ENCODE results near the gene ARR3.

ARR3 gene

DNA sequence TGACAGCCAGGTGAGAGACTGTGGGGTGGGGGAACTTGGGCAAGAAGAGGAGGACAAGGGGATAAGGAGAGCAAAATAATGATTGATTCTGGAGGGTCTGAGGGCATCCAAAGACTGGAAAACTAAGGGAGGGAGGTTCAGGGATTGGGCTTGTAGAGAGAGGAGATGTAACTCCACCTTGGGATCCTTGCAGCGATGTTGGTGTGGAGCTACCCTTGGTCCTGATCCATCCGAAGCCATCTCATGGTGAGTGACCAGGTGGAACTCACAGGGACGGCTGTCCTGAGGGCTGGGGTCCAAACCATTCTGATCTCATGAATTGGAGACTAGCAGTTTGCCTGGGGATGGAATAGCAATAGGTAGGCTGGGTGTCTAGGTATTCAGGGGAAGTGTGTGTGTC lies 12.4 kb downstream of the ARR3 start:
- no peak overlapping the region for H3K27ac ChIP-seq
- TF ChIP-seq ZFX (IDR thresholded peaks at IDR 0.05), result no peak
- TF ChIP-seq, protein P1, sequence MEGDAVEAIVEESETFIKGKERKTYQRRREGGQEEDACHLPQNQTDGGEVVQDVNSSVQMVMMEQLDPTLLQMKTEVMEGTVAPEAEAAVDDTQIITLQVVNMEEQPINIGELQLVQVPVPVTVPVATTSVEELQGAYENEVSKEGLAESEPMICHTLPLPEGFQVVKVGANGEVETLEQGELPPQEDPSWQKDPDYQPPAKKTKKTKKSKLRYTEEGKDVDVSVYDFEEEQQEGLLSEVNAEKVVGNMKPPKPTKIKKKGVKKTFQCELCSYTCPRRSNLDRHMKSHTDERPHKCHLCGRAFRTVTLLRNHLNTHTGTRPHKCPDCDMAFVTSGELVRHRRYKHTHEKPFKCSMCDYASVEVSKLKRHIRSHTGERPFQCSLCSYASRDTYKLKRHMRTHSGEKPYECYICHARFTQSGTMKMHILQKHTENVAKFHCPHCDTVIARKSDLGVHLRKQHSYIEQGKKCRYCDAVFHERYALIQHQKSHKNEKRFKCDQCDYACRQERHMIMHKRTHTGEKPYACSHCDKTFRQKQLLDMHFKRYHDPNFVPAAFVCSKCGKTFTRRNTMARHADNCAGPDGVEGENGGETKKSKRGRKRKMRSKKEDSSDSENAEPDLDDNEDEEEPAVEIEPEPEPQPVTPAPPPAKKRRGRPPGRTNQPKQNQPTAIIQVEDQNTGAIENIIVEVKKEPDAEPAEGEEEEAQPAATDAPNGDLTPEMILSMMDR (conservative IDR thresholded peaks at IDR 0.05), result no peak

DNA sequence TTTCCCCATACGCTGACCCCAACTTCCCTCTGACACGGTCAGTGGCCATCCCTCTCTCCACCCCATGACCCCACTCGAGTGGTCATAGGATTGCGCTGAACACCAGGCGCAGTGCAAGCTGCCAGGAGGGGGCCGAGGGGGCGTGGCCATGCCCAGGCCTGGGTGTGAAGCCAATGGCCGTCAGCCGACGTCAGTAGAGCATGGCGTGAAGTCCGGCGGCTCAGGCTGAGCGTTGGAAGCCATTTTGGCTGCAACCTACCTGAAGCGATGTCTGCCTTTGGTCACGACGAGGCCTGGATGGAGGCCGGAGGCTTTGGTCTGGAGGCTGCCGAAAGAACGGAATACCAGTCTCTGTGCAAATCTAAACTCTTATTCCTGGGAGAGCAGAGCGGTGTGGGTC lies 13.8 kb downstream of the ARR3 start, which contains the start of gene RAB41:
TSS of gene RAB41 (plus strand) at position 222 of the 400 bp plus-strand sequence. CDS start at position 268, 46 bp downstream.
- no peak within 1 kb of the TSS for H3K27ac ChIP-seq
- TF ChIP-seq ZFX (IDR thresholded peaks at IDR 0.05), result no peak
- TF ChIP-seq, protein P1 (conservative IDR thresholded peaks at IDR 0.05), result no peak

DNA sequence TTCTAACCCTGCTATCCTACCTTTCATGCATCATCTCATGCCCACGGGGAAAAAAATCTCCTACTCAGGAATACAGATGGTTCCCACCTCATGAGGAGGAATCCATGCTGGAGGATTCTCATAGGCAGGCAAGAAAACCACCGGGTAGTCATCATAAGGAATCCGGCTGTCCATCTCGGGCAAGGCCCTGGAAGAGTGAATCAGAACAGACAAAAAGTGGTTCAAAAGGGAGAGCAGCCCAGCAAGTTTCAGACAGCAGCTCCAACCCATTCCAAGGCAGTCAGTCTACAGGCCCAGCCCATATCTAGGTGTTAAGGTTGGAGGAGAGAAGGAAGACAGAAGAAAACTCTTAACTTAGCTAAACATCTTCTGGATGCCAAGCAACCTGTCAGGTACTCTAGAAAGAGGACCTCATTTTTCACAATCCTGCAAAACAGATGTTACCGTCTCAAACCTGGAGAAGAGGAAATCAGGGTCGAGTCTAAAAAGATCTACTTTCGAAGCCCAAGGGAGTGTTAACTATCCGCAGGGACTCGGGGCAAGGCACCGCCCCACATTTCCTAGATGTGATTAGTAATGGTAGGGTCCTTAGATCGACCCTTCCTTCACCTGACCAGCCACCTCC lies 21.1 kb downstream of the ARR3 start:
- peak overlapping the region; percentile 94 for H3K27ac ChIP-seq
- no peak for TF ChIP-seq ZFX (IDR thresholded peaks at IDR 0.05)
- TF ChIP-seq, protein P1 (conservative IDR thresholded peaks at IDR 0.05), result no peak

DNA sequence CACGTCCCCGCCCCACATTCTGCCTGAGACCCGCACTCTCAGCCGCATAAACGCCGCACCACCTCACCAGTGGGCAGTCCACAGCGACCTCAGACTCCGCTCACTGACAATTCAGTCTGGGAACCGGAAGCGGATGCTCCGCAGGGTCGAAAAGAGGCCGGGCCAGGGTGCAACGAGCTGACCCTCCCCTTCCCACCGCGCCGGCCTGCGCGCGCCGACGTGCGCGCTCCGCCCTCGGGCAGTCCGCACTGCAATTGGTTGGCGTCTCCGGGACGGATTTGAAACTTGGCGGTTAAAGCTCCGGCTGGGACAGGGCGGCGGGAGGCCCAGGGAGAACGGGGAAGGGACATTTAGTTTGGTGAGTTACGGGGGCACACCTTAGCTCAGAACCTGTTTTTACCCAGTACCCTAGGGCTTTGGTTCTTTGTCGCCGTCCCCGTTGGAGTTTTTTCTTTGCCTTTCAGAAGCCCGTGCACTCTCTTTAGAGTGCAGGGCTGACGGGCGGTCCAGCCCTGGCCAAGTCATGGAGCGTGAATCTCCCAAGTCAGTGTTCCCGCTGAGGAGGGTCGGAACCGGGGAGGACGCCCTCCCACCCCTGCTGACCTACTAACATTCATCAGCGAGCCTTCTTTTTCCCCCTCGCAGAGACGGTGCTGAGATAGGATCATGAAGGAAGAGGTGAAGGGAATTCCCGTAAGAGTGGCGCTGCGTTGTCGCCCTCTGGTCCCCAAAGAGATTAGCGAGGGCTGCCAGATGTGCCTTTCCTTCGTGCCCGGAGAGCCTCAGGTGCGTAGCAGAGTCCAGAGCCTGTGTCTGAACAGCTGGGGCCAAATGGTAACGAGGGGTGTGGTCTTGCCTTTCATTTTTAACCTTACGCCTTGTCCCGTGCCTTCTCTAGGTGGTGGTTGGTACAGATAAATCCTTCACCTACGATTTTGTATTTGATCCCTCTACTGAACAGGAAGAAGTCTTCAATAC lies 21.9 kb downstream of the ARR3 start, which contains the start of the genes KIF4A and PDZD11:
TSS of gene KIF4A (plus strand) at position 312 of the 978 bp plus-strand sequence. CDS start at position 667, 355 bp downstream.
TSS of gene PDZD11 (minus strand) at position 135 of the 978 bp plus-strand sequence. CDS start 586 bp downstream, outside the sequence.
- peak within 1 kb of the TSS; percentile 94 for H3K27ac ChIP-seq
- TF ChIP-seq ZFX (IDR thresholded peaks at IDR 0.05), result no peak
- TF ChIP-seq, protein P1 (conservative IDR thresholded peaks at IDR 0.05), result no peak

DNA sequence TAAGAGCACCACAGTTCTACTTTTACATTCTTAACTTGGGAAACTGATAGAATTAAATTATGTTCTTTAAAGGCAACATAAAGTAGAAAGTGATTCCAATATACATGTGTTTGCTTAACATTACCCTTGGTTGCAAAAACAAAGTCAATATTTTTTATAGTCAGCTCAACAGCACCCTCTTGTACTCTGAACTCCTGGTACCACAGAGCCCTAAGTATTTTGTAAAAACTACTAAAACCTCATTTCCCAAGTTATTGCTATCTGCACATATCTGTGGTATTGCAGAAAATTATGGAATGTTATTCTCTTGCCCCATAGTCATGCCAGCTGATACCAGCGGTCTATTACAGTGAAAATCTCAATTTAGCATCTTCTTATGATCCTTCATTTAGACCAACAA lies 24.7 kb downstream of the ARR3 start:
- TF ChIP-seq ZFX (IDR thresholded peaks at IDR 0.05), result no peak
- no peak overlapping the region for H3K27ac ChIP-seq

DNA sequence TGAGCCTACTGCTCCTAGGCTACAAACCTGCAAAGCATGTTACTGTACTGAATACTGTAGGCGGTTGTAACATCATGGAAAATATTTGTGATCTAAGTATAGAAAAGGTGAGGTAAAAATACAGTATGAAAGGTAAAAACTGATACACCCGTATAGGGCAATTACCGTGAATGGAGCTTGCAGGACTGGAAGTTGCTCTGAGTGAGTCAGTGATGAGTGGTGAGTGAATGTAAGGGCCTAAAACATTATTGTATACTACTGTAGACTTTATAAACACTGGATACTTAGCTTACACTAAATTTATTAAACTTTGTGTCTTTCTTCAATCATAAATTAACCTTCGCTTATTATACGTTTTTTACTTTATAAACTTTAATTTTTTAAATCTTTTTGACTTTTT lies 25.5 kb downstream of the ARR3 start:
- no peak overlapping the region for H3K27ac ChIP-seq
- TF ChIP-seq, protein P1 (conservative IDR thresholded peaks at IDR 0.05), result no peak
- no peak for TF ChIP-seq ZFX (IDR thresholded peaks at IDR 0.05)

DNA sequence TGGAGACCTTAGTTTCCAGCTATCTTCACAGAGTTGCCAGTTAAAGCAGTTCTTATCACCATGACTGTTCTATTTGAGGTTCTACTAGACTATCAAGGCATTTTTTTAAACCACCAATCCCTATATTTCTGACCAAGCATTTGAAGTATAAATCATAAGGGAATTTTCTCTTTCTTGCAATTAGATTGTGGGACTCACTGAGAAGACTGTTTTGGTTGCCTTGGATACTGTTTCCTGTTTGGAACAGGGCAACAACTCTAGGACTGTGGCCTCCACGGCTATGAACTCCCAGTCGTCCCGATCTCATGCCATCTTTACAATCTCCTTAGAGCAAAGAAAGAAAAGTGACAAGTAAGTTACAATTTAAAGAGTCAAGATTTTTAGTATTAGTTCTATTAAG lies 33.6 kb downstream of the ARR3 start:
- TF ChIP-seq ZFX (IDR thresholded peaks at IDR 0.05), result no peak
- TF ChIP-seq, protein P1 (conservative IDR thresholded peaks at IDR 0.05), result no peak
- no peak overlapping the region for H3K27ac ChIP-seq

All from C4-2B (cell line).